ENCODE results near the gene SCP2.

SCP2 gene

GRCh38 chr1:53016705-53017104 is 89.6 kb downstream of the SCP2 start:
- no peak for ATAC-seq
- TF ChIP-seq ZNF70 (CRISPR knock-in tag; IDR thresholded peaks at IDR 0.05) (no peak), TOX (CRISPR knock-in tag; IDR thresholded peaks at IDR 0.05; ENCODE audit: borderline replicate concordance) (no peak), ZC3H10 (CRISPR knock-in tag; IDR thresholded peaks at IDR 0.05) (no peak), ZFP3 (CRISPR knock-in tag; IDR thresholded peaks at IDR 0.05) (no peak)
- TF ChIP-seq, protein P1, sequence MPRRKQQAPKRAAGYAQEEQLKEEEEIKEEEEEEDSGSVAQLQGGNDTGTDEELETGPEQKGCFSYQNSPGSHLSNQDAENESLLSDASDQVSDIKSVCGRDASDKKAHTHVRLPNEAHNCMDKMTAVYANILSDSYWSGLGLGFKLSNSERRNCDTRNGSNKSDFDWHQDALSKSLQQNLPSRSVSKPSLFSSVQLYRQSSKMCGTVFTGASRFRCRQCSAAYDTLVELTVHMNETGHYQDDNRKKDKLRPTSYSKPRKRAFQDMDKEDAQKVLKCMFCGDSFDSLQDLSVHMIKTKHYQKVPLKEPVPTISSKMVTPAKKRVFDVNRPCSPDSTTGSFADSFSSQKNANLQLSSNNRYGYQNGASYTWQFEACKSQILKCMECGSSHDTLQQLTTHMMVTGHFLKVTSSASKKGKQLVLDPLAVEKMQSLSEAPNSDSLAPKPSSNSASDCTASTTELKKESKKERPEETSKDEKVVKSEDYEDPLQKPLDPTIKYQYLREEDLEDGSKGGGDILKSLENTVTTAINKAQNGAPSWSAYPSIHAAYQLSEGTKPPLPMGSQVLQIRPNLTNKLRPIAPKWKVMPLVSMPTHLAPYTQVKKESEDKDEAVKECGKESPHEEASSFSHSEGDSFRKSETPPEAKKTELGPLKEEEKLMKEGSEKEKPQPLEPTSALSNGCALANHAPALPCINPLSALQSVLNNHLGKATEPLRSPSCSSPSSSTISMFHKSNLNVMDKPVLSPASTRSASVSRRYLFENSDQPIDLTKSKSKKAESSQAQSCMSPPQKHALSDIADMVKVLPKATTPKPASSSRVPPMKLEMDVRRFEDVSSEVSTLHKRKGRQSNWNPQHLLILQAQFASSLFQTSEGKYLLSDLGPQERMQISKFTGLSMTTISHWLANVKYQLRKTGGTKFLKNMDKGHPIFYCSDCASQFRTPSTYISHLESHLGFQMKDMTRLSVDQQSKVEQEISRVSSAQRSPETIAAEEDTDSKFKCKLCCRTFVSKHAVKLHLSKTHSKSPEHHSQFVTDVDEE (CRISPR knock-in tag; IDR thresholded peaks at IDR 0.05), result no peak

GRCh38 chr1:53020588-53020987 is 93.5 kb downstream of the SCP2 start:
- no peak for TF ChIP-seq ZNF8 (CRISPR knock-in tag; IDR thresholded peaks at IDR 0.05)
- TF ChIP-seq ZFP3 (CRISPR knock-in tag; IDR thresholded peaks at IDR 0.05), result no peak
- TF ChIP-seq CSDC2 (CRISPR knock-in tag; IDR thresholded peaks at IDR 0.05), result no peak
- TF ChIP-seq, protein P2, sequence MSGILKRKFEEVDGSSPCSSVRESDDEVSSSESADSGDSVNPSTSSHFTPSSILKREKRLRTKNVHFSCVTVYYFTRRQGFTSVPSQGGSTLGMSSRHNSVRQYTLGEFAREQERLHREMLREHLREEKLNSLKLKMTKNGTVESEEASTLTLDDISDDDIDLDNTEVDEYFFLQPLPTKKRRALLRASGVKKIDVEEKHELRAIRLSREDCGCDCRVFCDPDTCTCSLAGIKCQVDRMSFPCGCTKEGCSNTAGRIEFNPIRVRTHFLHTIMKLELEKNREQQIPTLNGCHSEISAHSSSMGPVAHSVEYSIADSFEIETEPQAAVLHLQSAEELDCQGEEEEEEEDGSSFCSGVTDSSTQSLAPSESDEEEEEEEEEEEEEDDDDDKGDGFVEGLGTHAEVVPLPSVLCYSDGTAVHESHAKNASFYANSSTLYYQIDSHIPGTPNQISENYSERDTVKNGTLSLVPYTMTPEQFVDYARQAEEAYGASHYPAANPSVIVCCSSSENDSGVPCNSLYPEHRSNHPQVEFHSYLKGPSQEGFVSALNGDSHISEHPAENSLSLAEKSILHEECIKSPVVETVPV (CRISPR knock-in tag; IDR thresholded peaks at IDR 0.05), result no peak
- TF ChIP-seq OSR1 (CRISPR knock-in tag; IDR thresholded peaks at IDR 0.05), result no peak
- no peak for TF ChIP-seq GLIS3 (CRISPR knock-in tag; IDR thresholded peaks at IDR 0.05)
- no peak for TF ChIP-seq TCF4 (CRISPR knock-in tag; IDR thresholded peaks at IDR 0.05; ENCODE audit: borderline replicate concordance)
- TF ChIP-seq PATZ1 (CRISPR knock-in tag; IDR thresholded peaks at IDR 0.05; ENCODE audit: borderline replicate concordance), result no peak
- TF ChIP-seq ISL1 (CRISPR knock-in tag; IDR thresholded peaks at IDR 0.05), result no peak
- TF ChIP-seq ZC3H10 (CRISPR knock-in tag; IDR thresholded peaks at IDR 0.05), result no peak
- TF ChIP-seq ESRRG (CRISPR knock-in tag; IDR thresholded peaks at IDR 0.05), result no peak
- no peak for TF ChIP-seq PPARA (CRISPR knock-in tag; IDR thresholded peaks at IDR 0.05; ENCODE audit: borderline replicate concordance)
- TF ChIP-seq TOX (CRISPR knock-in tag; IDR thresholded peaks at IDR 0.05; ENCODE audit: borderline replicate concordance), result no peak
- TF ChIP-seq, protein P1 (CRISPR knock-in tag; IDR thresholded peaks at IDR 0.05), result no peak
- ATAC-seq, result no peak

GRCh38 chr1:53022179-53022578 is 95.1 kb downstream of the SCP2 start:
- TF ChIP-seq ZNF70 (CRISPR knock-in tag; IDR thresholded peaks at IDR 0.05), result no peak
- TF ChIP-seq TOX (CRISPR knock-in tag; IDR thresholded peaks at IDR 0.05; ENCODE audit: borderline replicate concordance), result no peak
- no peak for TF ChIP-seq ARNTL (CRISPR knock-in tag; IDR thresholded peaks at IDR 0.05; ENCODE audit: borderline replicate concordance, low read depth)
- TF ChIP-seq ZC3H10 (CRISPR knock-in tag; IDR thresholded peaks at IDR 0.05), result no peak
- TF ChIP-seq OSR1 (CRISPR knock-in tag; IDR thresholded peaks at IDR 0.05), result no peak
- no peak for TF ChIP-seq ZNF565 (CRISPR knock-in tag; conservative IDR thresholded peaks at IDR 0.05; ENCODE audit: low read depth)
- TF ChIP-seq PATZ1 (CRISPR knock-in tag; IDR thresholded peaks at IDR 0.05; ENCODE audit: borderline replicate concordance), result no peak
- no peak for TF ChIP-seq ZNF8 (CRISPR knock-in tag; IDR thresholded peaks at IDR 0.05)
- TF ChIP-seq, protein P3, sequence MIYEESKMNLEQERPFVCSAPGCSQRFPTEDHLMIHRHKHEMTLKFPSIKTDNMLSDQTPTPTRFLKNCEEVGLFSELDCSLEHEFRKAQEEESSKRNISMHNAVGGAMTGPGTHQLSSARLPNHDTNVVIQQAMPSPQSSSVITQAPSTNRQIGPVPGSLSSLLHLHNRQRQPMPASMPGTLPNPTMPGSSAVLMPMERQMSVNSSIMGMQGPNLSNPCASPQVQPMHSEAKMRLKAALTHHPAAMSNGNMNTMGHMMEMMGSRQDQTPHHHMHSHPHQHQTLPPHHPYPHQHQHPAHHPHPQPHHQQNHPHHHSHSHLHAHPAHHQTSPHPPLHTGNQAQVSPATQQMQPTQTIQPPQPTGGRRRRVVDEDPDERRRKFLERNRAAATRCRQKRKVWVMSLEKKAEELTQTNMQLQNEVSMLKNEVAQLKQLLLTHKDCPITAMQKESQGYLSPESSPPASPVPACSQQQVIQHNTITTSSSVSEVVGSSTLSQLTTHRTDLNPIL (CRISPR knock-in tag; IDR thresholded peaks at IDR 0.05; ENCODE audit: low read depth), result no peak
- TF ChIP-seq, protein P4, sequence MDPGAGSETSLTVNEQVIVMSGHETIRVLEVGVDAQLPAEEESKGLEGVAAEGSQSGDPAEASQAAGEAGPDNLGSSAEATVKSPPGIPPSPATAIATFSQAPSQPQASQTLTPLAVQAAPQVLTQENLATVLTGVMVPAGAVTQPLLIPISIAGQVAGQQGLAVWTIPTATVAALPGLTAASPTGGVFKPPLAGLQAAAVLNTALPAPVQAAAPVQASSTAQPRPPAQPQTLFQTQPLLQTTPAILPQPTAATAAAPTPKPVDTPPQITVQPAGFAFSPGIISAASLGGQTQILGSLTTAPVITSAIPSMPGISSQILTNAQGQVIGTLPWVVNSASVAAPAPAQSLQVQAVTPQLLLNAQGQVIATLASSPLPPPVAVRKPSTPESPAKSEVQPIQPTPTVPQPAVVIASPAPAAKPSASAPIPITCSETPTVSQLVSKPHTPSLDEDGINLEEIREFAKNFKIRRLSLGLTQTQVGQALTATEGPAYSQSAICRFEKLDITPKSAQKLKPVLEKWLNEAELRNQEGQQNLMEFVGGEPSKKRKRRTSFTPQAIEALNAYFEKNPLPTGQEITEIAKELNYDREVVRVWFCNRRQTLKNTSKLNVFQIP (CRISPR knock-in tag; IDR thresholded peaks at IDR 0.05; ENCODE audit: borderline replicate concordance, low read depth), result no peak
- ATAC-seq, result no peak

Data from SK-N-SH treated with all-trans-retinoic acid at 6 μM for 48 hours (cell line).